T-helper 1 cell treated with Interleukin-12 subunit alpha and Interleukin-12 subunit beta and Interleukin-4 antibody, amounts not matched to agents 30 μg/mL and 1 μg/mL, for 36 hours (primary cell): ENCODE results near the gene LOC101059915.
A peak's percentile ranks its signal among the peaks of the same experiment; 100 is the strongest.

Experiments
- H3K27ac Mint-ChIP-seq: one replicate; pipeline ENCODE4 v1.8.0; 2021; ENCODE audit warnings: mild to moderate bottlenecking, mixed read lengths
- H3K27me3 Mint-ChIP-seq: one replicate; pipeline ENCODE4 v1.8.0; 2021; ENCODE audit warnings: low read depth, mixed read lengths
- H3K36me3 Mint-ChIP-seq: one replicate; pipeline ENCODE4 v1.8.0; 2021; ENCODE audit warnings: low read depth, mixed read lengths
- H3K4me1 Mint-ChIP-seq: one replicate; pipeline ENCODE4 v1.8.0; 2021; ENCODE audit warnings: low read depth, mixed read lengths
- H3K4me3 Mint-ChIP-seq: one replicate; pipeline ENCODE4 v1.8.0; 2021; ENCODE audit warnings: mild to moderate bottlenecking, moderate library complexity, mixed read lengths
- H3K9me3 Mint-ChIP-seq: one replicate; pipeline ENCODE4 v1.8.0; 2021; ENCODE audit warnings: mixed read lengths

The LOC101059915 gene

DNA sequence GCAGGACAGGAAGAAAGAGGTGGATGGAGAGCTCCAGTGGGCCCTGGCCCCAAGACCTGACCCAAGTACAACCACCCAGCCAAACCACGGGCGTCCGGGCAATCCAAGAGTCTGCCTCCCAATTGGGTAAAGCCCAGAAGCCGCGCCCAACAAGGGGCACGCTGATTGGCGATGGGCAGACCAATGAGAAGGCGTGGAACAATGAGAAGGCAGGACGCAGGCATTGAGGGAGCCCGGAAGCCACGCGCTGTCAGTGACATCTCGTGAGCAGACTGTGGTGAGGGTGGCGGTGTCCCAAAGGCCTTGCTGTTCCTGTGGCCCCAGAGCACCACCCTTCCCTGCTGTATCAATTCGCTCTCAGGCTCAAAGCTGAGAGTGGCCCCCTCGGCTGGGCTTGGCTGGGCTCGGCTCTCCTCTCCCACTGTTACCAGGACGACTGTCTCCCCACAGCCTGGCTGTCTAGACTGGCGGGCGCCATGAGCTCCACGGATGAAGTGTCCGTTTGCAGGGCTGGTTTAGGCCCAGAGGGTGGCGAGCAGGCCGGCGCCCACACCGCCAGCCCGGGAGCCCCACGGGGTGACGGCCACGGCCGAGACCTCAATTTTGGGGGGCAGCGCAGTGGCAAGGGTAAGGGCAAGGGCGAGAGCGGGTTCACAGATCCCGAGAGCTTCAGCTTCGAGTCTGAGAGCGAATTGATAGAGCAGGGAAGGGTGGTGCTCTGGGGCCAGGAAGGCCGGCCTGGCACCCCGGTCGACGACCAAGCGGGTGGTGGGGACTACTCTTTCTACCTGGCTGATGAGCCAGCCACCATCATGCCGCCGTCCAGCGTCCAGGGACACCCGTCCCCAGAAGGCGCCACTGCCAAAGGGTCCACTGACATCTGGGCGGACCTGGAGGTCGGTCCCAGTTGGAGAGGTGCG is at the start of gene LOC101059915:
TSS of gene LOC101059915 (plus strand) at position 219 of the 920 bp plus-strand sequence.
- Mint-ChIP-seq H3K27ac (no peak within 1 kb of the TSS), H3K27me3 (peaks cover 9% of the 10 kb centered on the region), H3K4me3 (no peak within 1 kb of the TSS), H3K9me3 (no peaks in the 10 kb centered on the region), H3K36me3 (no peaks in the 10 kb centered on the region), H3K4me1 (peaks cover 27% of the 10 kb centered on the region)

DNA sequence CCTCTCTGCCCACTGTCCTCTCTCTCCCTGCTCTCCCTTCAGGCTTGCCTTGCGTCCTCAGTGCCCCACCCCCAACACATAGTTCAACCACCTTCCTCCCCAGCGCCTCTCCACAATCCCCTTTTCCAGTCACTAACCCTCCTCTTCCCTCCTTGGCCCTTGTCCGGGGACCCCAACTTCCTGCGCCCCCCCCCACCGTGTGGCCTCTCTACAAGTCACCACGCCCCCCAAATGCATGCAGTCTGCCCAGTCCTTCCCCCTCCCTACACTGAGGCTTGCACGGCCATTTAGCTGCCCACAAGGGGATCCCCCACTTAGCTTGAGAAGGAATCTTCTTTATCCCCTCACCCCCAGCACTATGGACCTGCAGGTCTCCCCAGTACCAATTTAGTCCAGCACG is 49.6 kb upstream of the LOC101059915 start:
- Mint-ChIP-seq H3K27ac (peak overlapping the region; percentile 83), H3K27me3 (no peaks in the 10 kb centered on the region), H3K9me3 (no peaks in the 10 kb centered on the region), H3K4me3 (peak overlapping the region; percentile 93), H3K4me1 (peaks cover 58% of the 10 kb centered on the region), H3K36me3 (peaks cover 36% of the 10 kb centered on the region)

DNA sequence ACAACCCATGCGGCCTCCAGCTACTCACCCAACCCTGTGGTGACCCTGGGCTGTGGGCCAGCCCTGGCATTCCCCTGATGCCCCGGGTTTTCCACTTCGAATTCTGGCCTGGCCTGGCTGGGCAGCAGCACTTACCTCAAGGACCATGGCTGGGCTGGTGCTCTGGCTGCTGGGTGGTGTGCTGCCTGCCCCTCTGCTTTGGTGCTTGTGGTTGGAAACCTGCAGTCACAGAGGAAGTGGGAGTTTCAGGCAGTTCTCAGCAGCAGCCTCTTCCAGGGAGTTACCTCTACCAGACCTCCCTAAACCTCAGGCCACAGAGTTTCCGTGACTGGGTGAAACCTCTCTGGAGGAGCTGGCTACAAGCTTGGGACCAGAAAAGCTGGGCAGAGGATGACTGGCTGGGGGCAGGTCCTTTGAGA is 49.0 kb upstream of the LOC101059915 start, which contains the start of gene CXCR3:
TSS of gene CXCR3 (minus strand) at position 209 of the 419 bp plus-strand sequence. CDS start at position 147, 62 bp downstream.
- Mint-ChIP-seq H3K4me3 (peak within 1 kb of the TSS; percentile 93), H3K36me3 (peaks cover 31% of the 10 kb centered on the region), H3K9me3 (no peaks in the 10 kb centered on the region), H3K27ac (peak within 1 kb of the TSS; percentile 83), H3K27me3 (no peaks in the 10 kb centered on the region), H3K4me1 (peaks cover 62% of the 10 kb centered on the region)

DNA sequence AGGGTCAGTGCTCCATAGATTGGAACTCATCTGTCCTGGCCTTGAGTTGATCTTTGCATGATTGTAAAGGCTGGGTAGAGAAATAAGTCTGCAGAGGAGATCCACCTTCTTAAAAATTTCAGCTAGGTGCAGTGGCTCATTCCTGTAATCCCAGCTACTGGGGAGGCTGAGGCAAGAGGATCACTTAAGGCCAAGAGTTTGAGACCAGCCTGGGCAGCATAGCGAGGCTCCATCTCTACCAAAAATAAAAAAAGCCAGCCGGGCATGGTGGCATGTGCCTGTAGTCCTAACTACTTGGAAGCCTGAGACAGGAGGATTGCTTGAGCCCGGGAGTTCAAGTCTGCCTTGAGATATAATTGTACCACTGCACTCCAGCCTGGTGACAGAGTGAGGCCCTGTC is 48.6 kb upstream of the LOC101059915 start:
- Mint-ChIP-seq H3K27me3 (no peaks in the 10 kb centered on the region), H3K4me1 (peaks cover 66% of the 10 kb centered on the region), H3K36me3 (peaks cover 31% of the 10 kb centered on the region), H3K9me3 (no peaks in the 10 kb centered on the region), H3K4me3 (peak overlapping the region; percentile 93), H3K27ac (peak overlapping the region; percentile 83)

DNA sequence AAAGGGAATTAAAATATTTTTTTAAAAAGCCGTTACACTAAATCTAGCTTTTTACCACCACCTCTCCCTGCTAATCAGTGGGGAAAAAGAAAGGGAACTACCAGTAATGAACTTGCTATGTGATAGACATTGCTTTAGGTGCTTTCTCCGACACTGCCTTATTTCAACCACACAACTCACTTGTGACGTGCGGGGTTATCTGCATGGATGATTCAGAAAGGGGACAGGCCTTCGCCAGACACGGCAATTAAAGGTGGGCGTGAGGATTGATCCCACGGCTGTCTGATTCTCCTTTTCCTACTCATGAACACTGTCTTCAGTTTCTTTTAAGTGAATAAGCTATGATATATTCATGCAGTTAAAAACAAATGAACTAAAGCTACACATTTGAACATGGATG is 48.2 kb upstream of the LOC101059915 start:
- Mint-ChIP-seq H3K9me3 (no peaks in the 10 kb centered on the region), H3K4me1 (peaks cover 68% of the 10 kb centered on the region), H3K4me3 (peak overlapping the region; percentile 93), H3K36me3 (peaks cover 31% of the 10 kb centered on the region), H3K27ac (peak overlapping the region; percentile 83), H3K27me3 (no peaks in the 10 kb centered on the region)

DNA sequence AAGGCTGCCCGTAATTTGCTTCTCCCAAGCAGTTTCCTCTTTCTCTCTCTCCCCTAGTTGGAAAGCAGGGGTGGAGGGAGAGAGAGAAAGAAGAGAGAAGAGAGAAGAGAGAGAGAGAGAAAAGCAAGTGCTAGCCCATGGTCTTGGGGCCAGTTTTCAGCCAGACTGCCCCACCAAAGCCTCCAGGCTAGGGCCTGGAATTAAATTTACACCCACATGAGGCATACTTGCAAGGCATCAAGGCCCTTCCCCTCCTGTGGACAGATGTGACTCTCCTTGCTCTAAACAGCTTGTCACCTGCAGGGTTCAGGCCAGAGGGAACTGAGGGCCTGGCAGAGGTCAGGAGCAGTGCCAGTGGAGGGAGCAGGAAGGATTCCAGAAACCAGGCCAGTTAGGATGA is 47.4 kb upstream of the LOC101059915 start:
- peaks cover 63% of the 10 kb centered on the region for H3K4me1 Mint-ChIP-seq
- H3K27ac Mint-ChIP-seq, result peak overlapping the region; percentile 83
- H3K9me3 Mint-ChIP-seq, result no peaks in the 10 kb centered on the region
- H3K27me3 Mint-ChIP-seq, result no peaks in the 10 kb centered on the region
- H3K36me3 Mint-ChIP-seq, result peaks cover 28% of the 10 kb centered on the region
- H3K4me3 Mint-ChIP-seq, result no peak overlapping the region

DNA sequence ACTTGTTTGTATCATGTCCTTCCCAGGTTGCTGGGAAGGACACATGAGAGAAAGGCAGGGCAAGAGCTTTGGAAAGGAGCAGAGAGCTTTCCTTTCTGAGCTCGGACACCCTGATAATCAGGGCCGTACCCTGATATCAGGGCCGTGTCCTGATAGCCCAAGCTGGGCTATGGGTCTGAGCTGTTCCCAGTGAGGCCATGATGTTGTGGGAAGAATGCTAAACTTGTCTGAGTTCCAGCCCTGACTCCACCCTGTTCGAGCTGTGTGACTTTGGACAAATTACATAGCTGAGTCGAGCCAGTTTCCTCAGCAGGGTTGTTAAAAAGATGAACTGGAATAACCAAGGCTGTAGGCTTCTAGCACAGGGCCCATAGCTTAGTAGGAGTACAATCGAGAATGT is 45.7 kb upstream of the LOC101059915 start:
- peaks cover 16% of the 10 kb centered on the region for H3K36me3 Mint-ChIP-seq
- peak overlapping the region; percentile 16 for H3K4me3 Mint-ChIP-seq
- H3K27ac Mint-ChIP-seq, result peak overlapping the region; percentile 70
- H3K9me3 Mint-ChIP-seq, result no peaks in the 10 kb centered on the region
- H3K4me1 Mint-ChIP-seq, result peaks cover 56% of the 10 kb centered on the region
- no peaks in the 10 kb centered on the region for H3K27me3 Mint-ChIP-seq

DNA sequence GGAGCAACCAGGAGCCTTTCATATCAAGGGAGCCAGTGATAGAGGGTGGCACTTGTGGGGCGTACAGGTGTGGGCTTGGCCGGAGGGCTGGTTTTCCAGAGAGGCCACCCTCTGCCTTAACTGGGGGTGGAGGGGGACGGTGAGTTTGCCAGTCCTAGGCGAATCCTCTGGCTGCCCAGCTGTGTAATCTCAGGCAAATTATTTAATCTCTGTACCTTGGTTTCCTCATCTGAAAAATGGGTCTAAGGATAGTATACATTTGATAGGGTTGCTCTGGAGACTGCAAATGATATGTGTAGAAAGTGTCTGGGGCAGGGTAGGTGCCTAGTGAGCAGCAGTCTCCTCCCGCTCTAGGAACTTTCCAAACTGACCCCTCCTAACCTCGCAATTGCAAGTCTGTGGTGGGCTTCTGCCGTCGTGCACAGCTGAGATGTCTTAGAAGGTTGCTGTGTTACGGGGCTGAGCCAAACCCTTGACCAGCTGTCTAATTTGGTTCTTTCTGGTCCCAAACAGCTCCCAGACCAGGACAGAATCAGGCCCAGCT is 45.2 kb upstream of the LOC101059915 start:
- H3K9me3 Mint-ChIP-seq, result no peaks in the 10 kb centered on the region
- peak overlapping the region; percentile 96 for H3K27ac Mint-ChIP-seq
- H3K36me3 Mint-ChIP-seq, result peaks cover 12% of the 10 kb centered on the region
- H3K4me1 Mint-ChIP-seq, result peaks cover 53% of the 10 kb centered on the region
- no peak overlapping the region for H3K4me3 Mint-ChIP-seq
- no peaks in the 10 kb centered on the region for H3K27me3 Mint-ChIP-seq

DNA sequence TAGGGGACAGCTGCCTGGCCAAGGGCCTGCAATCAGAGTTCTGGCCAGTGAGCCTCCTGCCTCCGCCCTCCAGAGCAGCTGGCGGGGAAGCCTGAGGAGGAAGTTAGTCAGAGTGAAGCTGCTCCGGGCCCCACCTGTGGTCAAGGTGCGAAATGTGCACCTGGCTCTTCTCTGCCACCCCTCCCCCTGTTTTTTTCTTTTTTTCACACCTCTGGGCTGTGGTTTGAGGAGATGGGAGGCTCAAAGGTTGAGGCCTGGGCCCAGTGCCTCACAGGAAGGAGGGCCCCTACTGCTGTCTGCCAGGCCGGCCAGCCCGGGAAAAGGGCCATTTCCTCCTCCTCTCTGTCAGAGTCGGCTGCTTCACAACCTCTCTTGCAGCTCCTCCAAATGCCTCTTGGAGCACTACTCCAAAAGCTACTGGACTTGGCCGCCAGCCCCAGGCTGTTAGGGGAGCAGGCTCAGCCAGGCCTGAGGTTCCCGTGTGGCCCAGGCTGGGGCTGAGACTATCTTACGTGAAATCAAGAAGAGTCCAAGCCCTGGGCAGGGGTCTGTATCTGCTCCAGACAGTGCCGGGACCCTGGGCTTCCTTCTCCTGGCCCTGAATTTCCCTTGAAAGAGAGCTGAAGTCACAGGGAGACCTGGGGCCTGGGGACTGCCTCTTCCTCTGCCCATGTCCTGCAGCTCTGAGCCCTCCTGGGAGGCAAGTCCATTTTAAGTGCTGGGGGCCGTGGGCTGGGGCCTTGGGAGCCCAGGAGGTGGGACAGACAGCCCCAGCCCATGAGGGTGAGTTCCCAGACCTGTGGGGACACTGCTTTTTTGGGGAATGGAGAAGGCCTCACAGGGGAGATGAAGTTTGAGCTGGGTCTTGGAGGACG is 44.5 kb upstream of the LOC101059915 start:
- peak overlapping the region; percentile 96 for H3K27ac Mint-ChIP-seq
- H3K9me3 Mint-ChIP-seq, result no peaks in the 10 kb centered on the region
- H3K4me3 Mint-ChIP-seq, result peak overlapping the region; percentile 75
- no peaks in the 10 kb centered on the region for H3K27me3 Mint-ChIP-seq
- peaks cover 6% of the 10 kb centered on the region for H3K36me3 Mint-ChIP-seq
- peaks cover 50% of the 10 kb centered on the region for H3K4me1 Mint-ChIP-seq

DNA sequence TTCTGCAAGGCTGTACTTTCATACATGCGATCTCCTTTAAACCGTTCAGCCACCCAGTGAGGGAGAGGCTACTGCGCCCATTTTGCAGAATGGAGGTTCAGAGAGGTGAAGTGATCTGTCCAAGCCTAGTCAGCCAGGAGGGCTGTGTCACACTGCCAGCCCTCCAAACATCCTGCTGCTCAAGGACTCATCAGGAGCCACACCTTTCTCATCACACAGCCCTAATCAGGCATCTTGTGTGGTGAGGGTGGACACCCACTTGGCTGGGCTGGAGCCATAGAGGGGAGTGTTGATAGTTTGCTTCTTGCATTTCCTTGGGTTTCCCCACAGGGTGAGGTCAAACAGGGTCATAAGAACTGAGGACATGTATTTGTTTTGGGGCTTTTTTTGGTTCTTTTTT is 43.6 kb upstream of the LOC101059915 start:
- Mint-ChIP-seq H3K27ac (peak overlapping the region; percentile 96), H3K4me3 (peak overlapping the region; percentile 48), H3K4me1 (peaks cover 45% of the 10 kb centered on the region)

DNA sequence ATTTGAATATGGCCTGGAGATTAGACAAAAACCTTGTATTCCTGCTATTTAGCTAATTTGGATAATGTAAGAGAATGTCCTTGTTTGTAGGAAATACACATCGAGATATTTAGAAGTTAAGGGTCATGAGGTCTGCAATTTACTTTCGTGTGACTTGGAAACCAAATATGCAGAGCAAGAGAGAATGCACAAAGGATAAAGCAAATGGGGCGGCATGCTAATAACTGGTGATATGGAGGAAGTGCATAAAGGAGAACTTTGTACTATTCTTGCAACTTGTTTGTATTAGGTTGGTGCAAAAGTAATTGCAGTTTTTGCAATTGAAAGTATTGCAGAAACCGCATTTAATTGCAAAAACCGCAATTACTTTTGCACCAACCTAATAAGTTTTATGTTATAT is 41.9 kb upstream of the LOC101059915 start:
- Mint-ChIP-seq H3K9me3 (no peaks in the 10 kb centered on the region), H3K4me3 (no peak overlapping the region), H3K4me1 (peaks cover 39% of the 10 kb centered on the region), H3K27ac (no peak overlapping the region), H3K36me3 (no peaks in the 10 kb centered on the region), H3K27me3 (no peaks in the 10 kb centered on the region)

More for the DNA sequence above, 43.6 kb upstream of the LOC101059915 start:
- Mint-ChIP-seq H3K27me3 (no peaks in the 10 kb centered on the region), H3K9me3 (no peaks in the 10 kb centered on the region), H3K36me3 (peaks cover 2% of the 10 kb centered on the region)

DNA sequence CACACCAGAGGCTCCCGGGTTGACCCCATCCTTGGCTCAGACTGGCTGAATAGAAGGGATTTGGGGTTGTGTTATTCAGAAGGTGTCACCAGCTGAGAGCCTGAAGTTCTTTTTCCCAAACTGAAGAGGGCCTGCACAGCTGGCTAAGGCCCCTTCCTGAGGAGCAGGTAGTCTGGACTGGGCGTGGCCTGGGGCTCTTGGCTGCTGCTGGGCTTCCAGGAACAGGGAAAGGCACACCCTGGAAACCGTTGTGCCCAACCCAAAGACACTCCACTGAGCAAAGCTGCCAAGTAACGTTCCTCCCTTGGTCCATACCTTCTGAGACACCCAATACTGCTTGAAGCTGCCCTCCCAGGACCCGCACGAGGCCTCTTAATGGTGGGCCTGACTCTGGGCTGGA is 40.8 kb upstream of the LOC101059915 start:
- Mint-ChIP-seq H3K4me1 (peaks cover 33% of the 10 kb centered on the region), H3K27me3 (no peaks in the 10 kb centered on the region), H3K4me3 (no peak overlapping the region), H3K27ac (no peak overlapping the region), H3K36me3 (no peaks in the 10 kb centered on the region), H3K9me3 (no peaks in the 10 kb centered on the region)

DNA sequence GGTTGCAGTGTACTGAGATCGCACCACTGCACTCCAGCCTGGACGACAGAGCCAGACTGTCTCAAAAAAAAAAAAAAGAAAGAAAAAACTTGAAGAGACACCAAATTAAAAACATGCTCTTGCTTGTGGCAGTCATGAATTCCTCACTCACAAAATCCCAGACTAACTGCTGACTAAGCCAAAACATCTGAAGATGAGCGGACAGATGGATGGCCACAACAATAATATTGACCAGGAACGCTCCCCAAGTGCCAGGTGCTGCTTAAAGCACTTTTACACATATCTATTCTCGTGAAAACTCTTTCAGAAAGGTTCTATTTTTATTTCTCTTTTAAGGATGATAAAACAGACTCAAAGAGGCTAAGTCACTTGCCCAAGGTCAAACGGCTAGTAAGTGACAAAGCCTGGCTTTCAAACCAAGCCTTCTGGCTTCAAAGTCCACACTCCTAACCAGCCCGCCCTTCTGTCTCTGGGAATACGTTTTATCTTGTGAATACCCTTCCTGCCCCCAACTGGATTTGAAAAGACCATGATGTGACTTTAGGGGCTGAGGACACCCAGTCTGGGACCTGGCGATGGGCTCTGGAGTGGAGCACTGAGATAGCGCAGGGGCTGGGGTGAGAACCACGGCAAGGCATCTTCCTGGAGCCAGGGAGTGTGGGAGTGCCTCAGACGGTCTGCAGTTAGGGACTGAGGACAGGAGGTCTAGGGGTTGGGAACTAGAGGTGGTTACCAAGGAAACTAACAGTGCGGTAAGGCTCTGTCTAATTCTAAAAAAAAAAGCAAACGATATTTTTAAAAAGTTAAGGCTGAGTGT is 39.5 kb upstream of the LOC101059915 start:
- no peaks in the 10 kb centered on the region for H3K36me3 Mint-ChIP-seq

More for the DNA sequence above, 39.5 kb upstream of the LOC101059915 start:
- Mint-ChIP-seq H3K4me3 (no peak overlapping the region), H3K27me3 (no peaks in the 10 kb centered on the region), H3K4me1 (peaks cover 20% of the 10 kb centered on the region), H3K27ac (no peak overlapping the region), H3K9me3 (no peaks in the 10 kb centered on the region)
